HEK293 (cell line): Measurements from ENCODE around the gene ZNF835.

Experiments
- CTCF ChIP-seq: fragments of 450-650 bp; formaldehyde crosslinking; IDR thresholded peaks from 2 replicates; pipeline ENCODE4 v1.5.1; 2016; ENCODE audit warnings: missing biosample characterization, missing genetic modification characterization
- PRDM4 ChIP-seq: fragments of 450-650 bp; formaldehyde crosslinking; IDR thresholded peaks from 2 replicates; pipeline ENCODE4 v1.5.1; 2017; ENCODE audit warnings: missing biosample characterization, missing genetic modification characterization
- TCF7L2 ChIP-seq: IDR thresholded peaks from 2 replicates; pipeline ENCODE4 v1.6.1; 2011; ENCODE audit warnings: low read depth, mild to moderate bottlenecking, inconsistent platforms, low read length, moderate library complexity, borderline replicate concordance
- ZNF133 ChIP-seq: fragments of 450-650 bp; formaldehyde crosslinking; IDR thresholded peaks from 2 replicates; pipeline ENCODE4 v1.5.1; 2016; ENCODE audit warnings: missing biosample characterization, missing genetic modification characterization
- ZNF184 ChIP-seq: fragments of 450-650 bp; IDR thresholded peaks from 2 replicates; pipeline ENCODE4 v1.5.1; 2018; ENCODE audit warnings: missing biosample characterization, mild to moderate bottlenecking, missing genetic modification characterization
- ZNF239 ChIP-seq: fragments of 450-650 bp; formaldehyde crosslinking; IDR thresholded peaks from 2 replicates; pipeline ENCODE4 v1.5.1; 2016; ENCODE audit warnings: missing biosample characterization, missing genetic modification characterization
- ZNF362 ChIP-seq: fragments of 450-650 bp; formaldehyde crosslinking; IDR thresholded peaks from 2 replicates; pipeline ENCODE4 v1.5.1; 2016; ENCODE audit warnings: missing biosample characterization, missing genetic modification characterization
- ZNF626 ChIP-seq: fragments of 450-650 bp; sonication (Bioruptor Pico); formaldehyde crosslinking; IDR thresholded peaks from 2 replicates; pipeline ENCODE4 v1.5.1; 2018; ENCODE audit warnings: missing biosample characterization, missing genetic modification characterization, inconsistent platforms

GRCh38 chr19:56690670-56691069, 19.1 kb upstream of the ZNF835 start:
- TF ChIP-seq ZNF133 (tag by site-specific recombination), result no peak
- TF ChIP-seq TCF7L2, result no peak
- no peak for TF ChIP-seq ZNF239 (tag by site-specific recombination)
- TF ChIP-seq ZNF626 (tag by site-specific recombination), result no peak
- TF ChIP-seq CTCF, result no peak
- TF ChIP-seq ZNF362, result no peak
- no peak for TF ChIP-seq PRDM4 (tag by site-specific recombination)
- no peak for TF ChIP-seq ZNF184 (tag by site-specific recombination)
